SK-N-SH (cell line): Measurements from ENCODE around the gene RFC5.

Experiments
- EP300 ChIP-seq, 2 experiments: IDR thresholded peaks; 2 replicates each; pipeline versions ENCODE4 v1.4.0 to v1.6.1; 2012; ENCODE audit warnings: borderline replicate concordance in 1 of 2, low read depth in 1 of 2, low read length in 1 of 2
- POLR2AphosphoS5 ChIP-seq: IDR thresholded peaks from 2 replicates; pipeline ENCODE4 v1.6.1; 2012; ENCODE audit warnings: low read depth, low read length
- RAD21 ChIP-seq: IDR thresholded peaks from 2 replicates; pipeline ENCODE4 v1.6.1; 2012; ENCODE audit warnings: mild to moderate bottlenecking, low read length
- TAF1 ChIP-seq: IDR thresholded peaks from 2 replicates; pipeline ENCODE4 v1.6.1; 2012; ENCODE audit warnings: low read depth, mild to moderate bottlenecking, low read length, moderate library complexity, borderline replicate concordance
- TF ChIP-seq, protein P1 (sequence below): fragments of 200-600 bp; sonication (generic); IDR thresholded peaks from 2 replicates; pipeline ENCODE4 v1.6.1; 2017; ENCODE audit warnings: antibody characterized with exemption, mild to moderate bottlenecking, moderate library complexity
- TF ChIP-seq, protein P2 (sequence below): fragments of 150-350 bp; IDR thresholded peaks from 2 replicates; pipeline ENCODE4 v1.6.1; 2017; ENCODE audit warnings: antibody characterized with exemption, low read length, low read depth, borderline replicate concordance

DNA sequence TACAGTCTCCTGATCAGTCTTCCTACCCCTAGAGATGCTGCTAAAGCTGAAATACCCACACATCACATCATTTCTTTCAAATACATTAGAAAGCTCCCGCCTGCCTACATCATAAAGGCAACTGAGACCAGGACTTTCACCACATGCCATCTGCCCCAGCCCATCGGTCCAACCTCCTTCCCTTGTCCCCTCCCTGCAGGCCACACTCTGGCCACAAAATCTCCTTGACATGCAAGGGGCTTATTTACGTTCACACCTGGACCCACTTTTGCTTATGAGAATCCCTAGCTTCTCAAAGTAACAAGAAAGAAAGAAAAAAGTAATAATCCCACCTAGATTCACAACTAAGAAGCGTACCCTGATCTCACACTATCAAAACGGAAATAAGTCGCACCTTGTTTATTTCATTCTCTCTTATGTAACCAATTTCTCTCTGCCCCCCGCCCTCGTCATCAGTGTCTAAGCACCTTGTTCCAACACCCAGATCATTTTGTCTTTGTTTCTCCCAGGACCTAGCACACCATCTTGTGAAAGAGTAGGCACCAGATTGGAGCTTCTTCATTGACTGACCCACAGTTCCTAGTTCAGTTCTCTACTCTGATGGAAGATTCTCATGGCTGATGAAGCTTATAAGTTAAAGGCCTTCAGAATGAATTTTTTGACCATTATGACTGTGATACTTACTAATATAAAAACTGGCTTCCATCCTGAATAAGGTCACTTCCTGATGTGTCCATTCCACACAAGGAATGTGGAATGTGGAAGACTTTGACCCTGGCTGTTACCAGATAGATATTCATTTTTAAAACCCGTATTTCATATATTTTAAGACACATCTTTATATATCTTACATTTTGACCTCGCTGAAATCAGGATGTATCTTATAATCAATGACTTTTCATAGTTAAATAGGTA lies 36.8 kb downstream of the RFC5 start:
- no peak for TF ChIP-seq POLR2AphosphoS5
- TF ChIP-seq, protein P1, sequence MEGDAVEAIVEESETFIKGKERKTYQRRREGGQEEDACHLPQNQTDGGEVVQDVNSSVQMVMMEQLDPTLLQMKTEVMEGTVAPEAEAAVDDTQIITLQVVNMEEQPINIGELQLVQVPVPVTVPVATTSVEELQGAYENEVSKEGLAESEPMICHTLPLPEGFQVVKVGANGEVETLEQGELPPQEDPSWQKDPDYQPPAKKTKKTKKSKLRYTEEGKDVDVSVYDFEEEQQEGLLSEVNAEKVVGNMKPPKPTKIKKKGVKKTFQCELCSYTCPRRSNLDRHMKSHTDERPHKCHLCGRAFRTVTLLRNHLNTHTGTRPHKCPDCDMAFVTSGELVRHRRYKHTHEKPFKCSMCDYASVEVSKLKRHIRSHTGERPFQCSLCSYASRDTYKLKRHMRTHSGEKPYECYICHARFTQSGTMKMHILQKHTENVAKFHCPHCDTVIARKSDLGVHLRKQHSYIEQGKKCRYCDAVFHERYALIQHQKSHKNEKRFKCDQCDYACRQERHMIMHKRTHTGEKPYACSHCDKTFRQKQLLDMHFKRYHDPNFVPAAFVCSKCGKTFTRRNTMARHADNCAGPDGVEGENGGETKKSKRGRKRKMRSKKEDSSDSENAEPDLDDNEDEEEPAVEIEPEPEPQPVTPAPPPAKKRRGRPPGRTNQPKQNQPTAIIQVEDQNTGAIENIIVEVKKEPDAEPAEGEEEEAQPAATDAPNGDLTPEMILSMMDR = no peak
- no peak for TF ChIP-seq TAF1
- TF ChIP-seq EP300 (IDR thresholded peaks at IDR 0.05; ENCODE audit: borderline replicate concordance in 1 of 2, low read depth in 1 of 2, low read length in 1 of 2) = no peak
- TF ChIP-seq, protein P2, sequence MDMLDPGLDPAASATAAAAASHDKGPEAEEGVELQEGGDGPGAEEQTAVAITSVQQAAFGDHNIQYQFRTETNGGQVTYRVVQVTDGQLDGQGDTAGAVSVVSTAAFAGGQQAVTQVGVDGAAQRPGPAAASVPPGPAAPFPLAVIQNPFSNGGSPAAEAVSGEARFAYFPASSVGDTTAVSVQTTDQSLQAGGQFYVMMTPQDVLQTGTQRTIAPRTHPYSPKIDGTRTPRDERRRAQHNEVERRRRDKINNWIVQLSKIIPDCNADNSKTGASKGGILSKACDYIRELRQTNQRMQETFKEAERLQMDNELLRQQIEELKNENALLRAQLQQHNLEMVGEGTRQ = no peak
- no peak for TF ChIP-seq RAD21
